IPS-15b (cell line): ENCODE measurements around the gene TTF2.

Source experiments
- H3K27me3 ChIP-seq: one replicate; pipeline ENCODE4 v1.6.1; 2013; ENCODE audit warnings: low read length; ENCODE audit not compliant: control insufficient read depth, insufficient read depth
- H3K36me3 ChIP-seq: one replicate; pipeline ENCODE4 v1.6.1; 2013; ENCODE audit warnings: low read length; ENCODE audit not compliant: control insufficient read depth, insufficient read depth
- H3K4me1 ChIP-seq: one replicate; pipeline ENCODE4 v1.6.1; 2013; ENCODE audit warnings: mild to moderate bottlenecking, low read length; ENCODE audit not compliant: control insufficient read depth, insufficient read depth
- H3K4me3 ChIP-seq: one replicate; pipeline ENCODE4 v1.5.1; 2013; ENCODE audit warnings: low read depth, low read length
- H3K9ac ChIP-seq: one replicate; pipeline ENCODE4 v1.6.1; 2013; ENCODE audit warnings: low read depth, mild to moderate bottlenecking, low read length
- H3K9me3 ChIP-seq: one replicate; pipeline ENCODE4 v1.6.1; 2013; ENCODE audit warnings: mild to moderate bottlenecking, low read length; ENCODE audit not compliant: control insufficient read depth, insufficient read depth

Gene TTF2

DNA sequence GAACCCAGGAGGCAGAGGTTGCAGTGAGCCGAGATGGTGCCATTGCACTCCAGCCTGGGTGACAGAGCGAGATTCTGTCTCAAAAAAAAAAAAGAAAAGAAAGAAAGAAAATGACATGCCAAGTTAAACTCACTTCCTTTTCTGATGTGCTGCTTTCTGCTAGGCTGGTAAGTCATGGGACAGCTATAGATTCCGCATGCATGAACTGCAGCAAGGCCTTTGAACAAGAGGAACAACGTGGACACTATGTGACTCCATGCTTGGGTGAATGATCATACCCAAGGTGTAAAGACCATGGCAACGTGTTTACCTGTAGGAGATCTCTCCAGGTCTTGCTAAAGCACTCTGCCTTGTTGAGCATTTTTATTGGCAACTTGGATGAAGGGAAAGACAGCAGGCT, 10.3 kb upstream of the TTF2 start:
- no peaks in the 10 kb centered on the region for H3K27me3 ChIP-seq
- no peak overlapping the region for H3K9ac ChIP-seq
- no peak overlapping the region for H3K4me3 ChIP-seq
- no peaks in the 10 kb centered on the region for H3K4me1 ChIP-seq
- no peaks in the 10 kb centered on the region for H3K9me3 ChIP-seq
- no peaks in the 10 kb centered on the region for H3K36me3 ChIP-seq

DNA sequence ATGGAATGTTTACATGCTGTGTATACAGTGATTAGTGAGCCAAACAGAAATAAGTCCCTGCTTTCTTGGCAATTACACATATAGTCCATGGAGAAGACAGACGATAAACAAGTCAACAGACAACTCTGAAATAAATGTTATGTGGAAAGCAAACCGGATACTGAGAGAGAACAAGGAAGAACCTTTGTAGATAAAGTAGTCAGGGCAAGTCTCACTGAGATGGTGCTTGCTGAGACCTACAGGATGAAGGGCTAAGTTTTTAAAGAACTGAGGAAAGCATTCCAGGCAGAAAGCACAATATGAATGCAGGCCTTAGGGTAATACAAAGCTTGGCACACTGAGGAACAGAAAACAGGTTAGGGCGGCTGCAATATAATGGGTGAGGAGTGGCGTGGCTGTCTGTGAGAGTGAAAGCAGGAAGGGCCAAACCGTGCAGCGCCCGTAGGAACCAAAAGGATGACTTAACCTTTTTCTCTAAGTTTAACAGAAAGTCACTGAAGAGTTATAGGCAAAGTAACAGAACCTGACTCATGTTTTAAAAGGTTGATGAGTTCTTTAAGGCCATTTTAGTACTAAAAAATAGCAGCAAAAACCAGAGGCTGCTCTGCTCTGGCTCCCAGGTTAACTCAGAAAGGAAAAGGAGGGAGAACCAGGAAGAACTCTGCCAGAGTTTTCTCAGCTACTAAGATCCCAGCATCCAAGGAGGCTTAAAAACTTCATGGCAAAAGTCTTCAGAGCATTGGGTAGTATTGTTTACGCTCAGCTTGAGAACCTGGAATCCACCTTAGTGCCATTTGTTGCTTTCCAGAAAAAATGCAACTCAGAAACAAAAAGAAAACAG, 8.7 kb upstream of the TTF2 start:
- Histone ChIP-seq H3K4me3 (no peak overlapping the region), H3K9me3 (no peaks in the 10 kb centered on the region), H3K27me3 (no peaks in the 10 kb centered on the region), H3K36me3 (no peaks in the 10 kb centered on the region), H3K9ac (peak overlapping the region; percentile 18), H3K4me1 (no peaks in the 10 kb centered on the region)

- Histone ChIP-seq H3K4me1 (peaks cover 4% of the 10 kb centered on the region), H3K4me3 (no peak overlapping the region), H3K27me3 (no peaks in the 10 kb centered on the region), H3K9ac (no peak overlapping the region), H3K9me3 (no peaks in the 10 kb centered on the region), H3K36me3 (no peaks in the 10 kb centered on the region)
These were observed 6.1 kb upstream of the TTF2 start for GRCh38 chr1:117054068-117054467.

GRCh38 chr1:117058810-117059209, 1.3 kb upstream of the TTF2 start:
- peaks cover 8% of the 10 kb centered on the region for H3K4me1 ChIP-seq
- no peaks in the 10 kb centered on the region for H3K27me3 ChIP-seq
- no peaks in the 10 kb centered on the region for H3K36me3 ChIP-seq
- H3K4me3 ChIP-seq: peak overlapping the region; percentile 76
- H3K9ac ChIP-seq: peak overlapping the region; percentile 77
- H3K9me3 ChIP-seq: no peaks in the 10 kb centered on the region

DNA sequence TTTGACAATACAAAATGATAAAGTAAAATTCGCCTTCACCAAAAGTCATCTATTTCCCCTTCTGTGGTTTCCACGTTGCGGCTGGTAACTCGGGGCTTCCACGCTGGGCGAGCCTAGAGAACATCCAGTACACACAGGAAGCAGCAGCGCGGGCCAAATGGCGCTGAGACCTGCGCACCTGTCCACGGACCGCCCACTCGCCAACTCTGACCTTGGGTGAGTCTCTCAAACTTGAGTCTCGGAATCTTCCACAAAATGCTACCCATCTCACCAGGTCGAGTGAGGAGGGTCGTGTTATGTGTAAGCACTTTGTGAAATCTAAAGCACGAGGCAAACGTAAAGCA, 820 bp upstream of the TTF2 start:
- H3K4me1 ChIP-seq: peaks cover 8% of the 10 kb centered on the region
- H3K4me3 ChIP-seq: peak overlapping the region; percentile 76
- no peaks in the 10 kb centered on the region for H3K36me3 ChIP-seq
- H3K27me3 ChIP-seq: no peaks in the 10 kb centered on the region
- H3K9me3 ChIP-seq: no peaks in the 10 kb centered on the region
- H3K9ac ChIP-seq: peak overlapping the region; percentile 77

DNA sequence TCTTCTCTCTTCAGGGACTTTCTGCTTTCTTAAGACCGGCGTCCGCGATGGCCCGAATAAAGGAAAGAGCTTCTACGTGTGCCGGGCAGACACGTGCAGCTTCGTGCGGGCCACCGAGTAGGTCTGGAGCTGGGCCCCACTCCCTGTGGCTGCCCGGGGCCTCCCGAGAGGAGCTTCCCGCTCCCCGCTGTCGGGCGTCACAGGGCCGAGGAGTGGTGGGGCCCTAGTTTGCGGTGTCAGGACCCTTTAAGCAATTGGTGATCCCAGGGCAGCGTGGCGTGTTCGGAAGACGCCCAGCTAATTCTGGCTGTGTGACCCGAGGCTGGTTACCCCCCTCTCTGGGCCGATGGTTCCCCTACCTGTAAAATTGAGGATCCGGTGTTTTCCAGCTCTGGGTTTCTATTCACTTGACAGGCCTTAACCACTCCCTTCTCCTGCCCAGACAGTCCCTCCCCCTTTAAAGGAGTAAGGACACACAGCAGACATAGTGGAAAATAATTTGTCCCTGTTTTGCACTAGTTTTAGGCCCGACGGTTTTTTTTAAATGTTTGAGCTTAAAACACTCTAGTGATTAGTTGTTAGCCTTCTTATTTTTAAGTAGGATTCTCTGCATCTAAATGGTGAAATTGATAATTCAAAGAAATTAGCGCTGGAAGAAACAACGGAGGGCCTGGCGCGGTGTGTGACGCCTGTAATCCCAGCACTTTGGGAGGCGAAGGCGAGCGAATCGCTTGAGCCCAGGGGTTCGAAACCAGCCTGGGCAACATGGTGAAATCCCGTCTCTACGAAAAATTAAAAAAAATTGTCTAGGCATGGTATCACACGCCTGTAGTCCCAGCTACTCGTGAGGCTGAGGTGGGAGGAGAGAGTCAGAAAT, 553 bp downstream of the TTF2 start:
- H3K9me3 ChIP-seq: no peaks in the 10 kb centered on the region
- H3K36me3 ChIP-seq: no peaks in the 10 kb centered on the region
- peaks cover 8% of the 10 kb centered on the region for H3K4me1 ChIP-seq
- H3K9ac ChIP-seq: peak overlapping the region; percentile 79
- H3K4me3 ChIP-seq: peak overlapping the region; percentile 91
- no peaks in the 10 kb centered on the region for H3K27me3 ChIP-seq

DNA sequence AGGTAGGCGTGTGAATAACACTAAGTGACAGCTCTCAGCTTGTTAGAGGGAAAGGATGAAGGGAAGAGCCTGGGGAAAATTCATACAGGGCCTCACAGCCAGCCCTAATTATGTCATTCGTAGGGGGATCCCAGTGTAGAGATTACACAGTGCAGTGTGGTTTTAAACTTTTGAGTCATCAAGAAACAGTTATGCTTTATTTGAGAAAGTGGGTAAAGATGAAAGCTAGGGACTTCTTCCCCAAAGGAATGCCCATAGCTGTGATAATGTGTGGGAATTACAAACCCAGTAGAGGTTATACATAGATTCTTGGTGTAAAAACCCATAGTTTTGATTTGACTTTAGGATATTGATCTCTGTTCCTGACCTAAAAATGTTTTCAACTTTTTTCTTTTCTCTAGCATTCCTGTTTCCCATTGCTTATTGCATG, 1.9 kb downstream of the TTF2 start:
- no peak overlapping the region for H3K9ac ChIP-seq
- H3K4me1 ChIP-seq: peaks cover 8% of the 10 kb centered on the region
- no peaks in the 10 kb centered on the region for H3K9me3 ChIP-seq
- no peaks in the 10 kb centered on the region for H3K36me3 ChIP-seq
- H3K4me3 ChIP-seq: no peak overlapping the region
- H3K27me3 ChIP-seq: no peaks in the 10 kb centered on the region

DNA sequence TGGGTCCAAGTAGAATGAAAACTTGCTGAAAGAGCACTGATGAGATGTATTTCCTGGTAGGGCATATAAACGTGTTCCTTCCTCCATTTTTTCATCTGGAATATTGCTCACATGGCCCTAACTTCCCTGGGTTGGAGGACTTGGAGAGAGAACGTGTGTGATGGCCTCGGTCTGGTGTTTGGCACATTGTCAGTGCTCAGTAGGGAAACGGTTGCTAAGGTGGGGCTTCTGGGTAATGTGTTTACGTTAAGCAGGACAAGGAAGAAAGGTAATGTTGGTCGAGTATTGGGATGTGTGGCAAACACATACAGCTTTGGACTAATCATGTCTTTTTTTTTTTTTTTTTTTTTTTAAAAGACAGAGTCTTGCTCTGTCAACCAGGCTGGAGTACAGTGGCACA, 6.2 kb downstream of the TTF2 start:
- Histone ChIP-seq H3K4me1 (peaks cover 2% of the 10 kb centered on the region), H3K9ac (no peak overlapping the region), H3K4me3 (no peak overlapping the region), H3K36me3 (no peaks in the 10 kb centered on the region), H3K9me3 (no peaks in the 10 kb centered on the region), H3K27me3 (no peaks in the 10 kb centered on the region)

- Histone ChIP-seq H3K4me1 (no peaks in the 10 kb centered on the region), H3K27me3 (no peaks in the 10 kb centered on the region), H3K9ac (no peak overlapping the region), H3K36me3 (no peaks in the 10 kb centered on the region), H3K4me3 (no peak overlapping the region), H3K9me3 (no peaks in the 10 kb centered on the region)
These were observed 7.6 kb downstream of the TTF2 start for GRCh38 chr1:117067533-117068370.

GRCh38 chr1:117068580-117068979, 8.5 kb downstream of the TTF2 start:
- no peaks in the 10 kb centered on the region for H3K27me3 ChIP-seq
- no peaks in the 10 kb centered on the region for H3K4me1 ChIP-seq
- no peaks in the 10 kb centered on the region for H3K36me3 ChIP-seq
- H3K4me3 ChIP-seq: no peak overlapping the region
- no peak overlapping the region for H3K9ac ChIP-seq
- no peaks in the 10 kb centered on the region for H3K9me3 ChIP-seq

DNA sequence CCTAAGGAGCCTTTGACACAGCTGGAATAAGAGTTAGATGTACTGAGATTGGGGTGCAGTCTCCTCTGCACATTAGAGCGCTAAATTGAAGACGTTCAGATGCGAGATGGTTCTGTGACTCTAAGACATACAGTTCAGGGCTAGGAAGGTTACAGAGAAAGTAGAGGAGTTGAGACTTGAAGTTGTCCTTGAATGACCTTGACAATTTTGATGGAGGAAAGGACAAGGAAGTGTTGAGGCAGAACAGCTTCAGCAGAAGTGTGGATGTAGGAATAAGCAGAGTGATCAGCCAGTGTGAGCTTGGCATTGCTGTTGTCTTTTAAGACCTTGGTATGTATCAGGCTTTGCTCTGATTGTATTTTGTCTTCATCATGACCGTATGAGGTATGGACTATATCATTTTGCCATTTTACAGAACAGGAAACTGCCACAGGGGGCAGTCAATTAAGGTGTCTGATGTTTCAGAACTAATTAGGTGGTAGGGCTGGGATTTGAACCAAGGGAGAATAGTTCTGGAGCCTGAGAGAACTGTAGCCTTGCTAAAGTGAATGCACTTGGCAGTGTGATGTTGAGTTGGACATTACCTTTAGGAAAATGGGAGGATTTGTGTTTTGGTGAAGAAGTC, 9.2 kb downstream of the TTF2 start:
- no peak overlapping the region for H3K9ac ChIP-seq
- H3K9me3 ChIP-seq: no peaks in the 10 kb centered on the region
- H3K4me3 ChIP-seq: no peak overlapping the region
- H3K27me3 ChIP-seq: no peaks in the 10 kb centered on the region
- H3K36me3 ChIP-seq: no peaks in the 10 kb centered on the region
- no peaks in the 10 kb centered on the region for H3K4me1 ChIP-seq
